ENCODE results near the gene BMPR1B.
"Not testable (repeated sequence)": the region's sequence is repeated elsewhere in the genome, so short reads cannot be mapped to it uniquely, and the experiment has no call there.

The BMPR1B gene

GRCh38 chr4:95142932-95143331 lies 385.2 kb downstream of the BMPR1B start:
- no peak for DNase-seq (ENCODE audit: low spot score)

- DNase-seq (ENCODE audit: low spot score), result no peak
These were observed 393.5 kb downstream of the BMPR1B start for GRCh38 chr4:95151255-95151654.

- no peak for DNase-seq (ENCODE audit: low spot score)
These were observed 395.4 kb downstream of the BMPR1B start for GRCh38 chr4:95153182-95153581.

- peak; percentile 5 for DNase-seq (ENCODE audit: low spot score)
These were observed 398.1 kb downstream of the BMPR1B start for GRCh38 chr4:95155759-95156451.

- no peak for DNase-seq (ENCODE audit: low spot score)
These were observed 398.7 kb downstream of the BMPR1B start for GRCh38 chr4:95156452-95156765.

- no peak for DNase-seq (ENCODE audit: low spot score)
These were observed 399.8 kb downstream of the BMPR1B start for GRCh38 chr4:95157596-95157995.

GRCh38 chr4:95158045-95158444 lies 400.3 kb downstream of the BMPR1B start:
- DNase-seq (ENCODE audit: low spot score), result no peak

- no peak for DNase-seq (ENCODE audit: low spot score)
These were observed 400.9 kb downstream of the BMPR1B start for GRCh38 chr4:95158626-95159025.

GRCh38 chr4:95159384-95159783 lies 401.6 kb downstream of the BMPR1B start:
- no peak for DNase-seq (ENCODE audit: low spot score)

- DNase-seq (ENCODE audit: low spot score), result no peak
These were observed 404.2 kb downstream of the BMPR1B start for GRCh38 chr4:95161781-95162469.

GRCh38 chr4:95162867-95163266 lies 405.1 kb downstream of the BMPR1B start:
- no peak for DNase-seq (ENCODE audit: low spot score)

- peak; percentile 30 for DNase-seq (ENCODE audit: low spot score)
These were observed 408.3 kb downstream of the BMPR1B start for GRCh38 chr4:95165926-95166524.

- DNase-seq (ENCODE audit: low spot score), result no peak
These were observed 410.1 kb downstream of the BMPR1B start for GRCh38 chr4:95167805-95168204.

- no peak for DNase-seq (ENCODE audit: low spot score)
These were observed 412.4 kb downstream of the BMPR1B start for GRCh38 chr4:95170176-95170575.

GRCh38 chr4:95171377-95171776 lies 413.6 kb downstream of the BMPR1B start:
- not testable (repeated sequence) for DNase-seq (ENCODE audit: low spot score)

GRCh38 chr4:95178938-95179337 lies 421.2 kb downstream of the BMPR1B start:
- DNase-seq (ENCODE audit: low spot score), result no peak

- DNase-seq (ENCODE audit: low spot score), result no peak
These were observed 422.9 kb downstream of the BMPR1B start for GRCh38 chr4:95180531-95181242.

- no peak for DNase-seq (ENCODE audit: low spot score)
These were observed 423.7 kb downstream of the BMPR1B start for GRCh38 chr4:95181243-95181995.

- DNase-seq (ENCODE audit: low spot score), result no peak
These were observed 424.2 kb downstream of the BMPR1B start for GRCh38 chr4:95181996-95182306.

GRCh38 chr4:95183656-95184408 lies 426.1 kb downstream of the BMPR1B start:
- DNase-seq (ENCODE audit: low spot score), result no peak

- DNase-seq (ENCODE audit: low spot score), result no peak
These were observed 428.9 kb downstream of the BMPR1B start for GRCh38 chr4:95186666-95187065.

Measured in germinal center (tissue), 1 donor.